Calu3 (cell line): ENCODE data around the gene SRRM4. TPM values are rescaled to one million over a fixed set of nuclear protein-coding genes. Genes with fewer than 3 reads are reported as not detected.

Experiments used
- BruUV-seq: library from RNA; stranded (reverse); fragments of 400-500 nt; replicated peaks from 2 replicates; lab custom pipeline; 2021; lab: Mats Ljungman, UMichigan
- CTCF ChIA-PET: fragments of 300-600 bp; sonication (Branson Sonifier 250); formaldehyde crosslinking; loops from one replicate; lab custom pipeline; 2022; ENCODE audit warnings: antibody characterized with exemption; lab: Charles Lee
- DNase-seq: peaks from one replicate; pipeline ENCODE4 v3.0.0; 2022
- H3K27ac Mint-ChIP-seq: one replicate; pipeline ENCODE4 v1.8.0; 2022; ENCODE audit warnings: mixed read lengths; ENCODE audit not compliant: unreplicated experiment
- H3K27me3 Mint-ChIP-seq: one replicate; pipeline ENCODE4 v1.8.0; 2022; ENCODE audit warnings: mixed read lengths; ENCODE audit not compliant: unreplicated experiment
- H3K36me3 Mint-ChIP-seq: one replicate; pipeline ENCODE4 v1.8.0; 2022; ENCODE audit warnings: mild to moderate bottlenecking, moderate library complexity, mixed read lengths; ENCODE audit not compliant: insufficient read depth, unreplicated experiment
- H3K4me1 Mint-ChIP-seq: one replicate; pipeline ENCODE4 v1.8.0; 2022; ENCODE audit warnings: mild to moderate bottlenecking, low read depth, mixed read lengths; ENCODE audit not compliant: unreplicated experiment
- H3K4me3 Mint-ChIP-seq: one replicate; pipeline ENCODE4 v1.8.0; 2022; ENCODE audit warnings: mild to moderate bottlenecking, low read depth, moderate library complexity, mixed read lengths; ENCODE audit not compliant: unreplicated experiment
- H3K9me3 Mint-ChIP-seq: one replicate; pipeline ENCODE4 v1.8.0; 2022; ENCODE audit warnings: low read depth, mixed read lengths; ENCODE audit not compliant: unreplicated experiment
- CTCF ChIP-seq: fragments of 200-600 bp; IDR thresholded peaks from one replicate; pipeline ENCODE4 v1.8.0; 2022; ENCODE audit warnings: antibody characterized with exemption; ENCODE audit not compliant: unreplicated experiment
- intact Hi-C: fragments of 100-400 bp; cut with micrococcal nuclease; formaldehyde crosslinking; loops from one replicate; pipeline ENCODE4 v1.10.0; 2022; ENCODE audit not compliant: unreplicated experiment
- total RNA-seq: library from RNA; stranded (reverse); gene quantifications from 2 replicates; pipeline ENCODE4 v1.2.3, GENCODE V29; 2022

The SRRM4 gene
- total RNA-seq, 1 experiment from 2014 or later, result not detected

- DNase-seq, result no peak
- Mint-ChIP-seq H3K36me3 (peaks cover 10% of the 10 kb centered on the region), H3K4me3 (no peak overlapping the region), H3K27me3 (no peaks in the 10 kb centered on the region), H3K4me1 (peaks cover 39% of the 10 kb centered on the region), H3K9me3 (no peaks in the 10 kb centered on the region), H3K27ac (no peak overlapping the region)
- CTCF ChIA-PET, result no interaction called here
- TF ChIP-seq CTCF, result no peak
- intact Hi-C loops, result loop anchor here (5.0 kb wide), 1 partner anchor 47 kb away; no protein-coding TSS in a partner anchor
- BruUV-seq, result no TSS peak
These were observed 199.2 kb downstream of the SRRM4 start for GRCh38 chr12:119180380-119181040.

GRCh38 chr12:119181202-119181601, 199.9 kb downstream of the SRRM4 start:
- Mint-ChIP-seq H3K4me3 (no peak overlapping the region), H3K27me3 (no peaks in the 10 kb centered on the region), H3K36me3 (peaks cover 10% of the 10 kb centered on the region), H3K27ac (no peak overlapping the region), H3K9me3 (no peaks in the 10 kb centered on the region), H3K4me1 (peaks cover 35% of the 10 kb centered on the region)
- CTCF ChIA-PET, result no interaction called here
- no peak for TF ChIP-seq CTCF
- intact Hi-C loops, result loop anchor here (5.0 kb wide), 1 partner anchor 46 kb away; no protein-coding TSS in a partner anchor
- no TSS peak for BruUV-seq
- DNase-seq, result no peak

GRCh38 chr12:119181944-119182343, 200.6 kb downstream of the SRRM4 start:
- intact Hi-C loops, result loop anchor here (5.0 kb wide), 1 partner anchor 45 kb away; no protein-coding TSS in a partner anchor
- no peak for TF ChIP-seq CTCF
- no peak for DNase-seq
- peaks cover 28% of the 10 kb centered on the region for H3K4me1 Mint-ChIP-seq
- CTCF ChIA-PET, result no interaction called here
- no TSS peak for BruUV-seq
- no peak overlapping the region for H3K27ac Mint-ChIP-seq
- H3K4me3 Mint-ChIP-seq, result no peak overlapping the region
- no peaks in the 10 kb centered on the region for H3K27me3 Mint-ChIP-seq
- H3K9me3 Mint-ChIP-seq, result no peaks in the 10 kb centered on the region
- H3K36me3 Mint-ChIP-seq, result peaks cover 10% of the 10 kb centered on the region

GRCh38 chr12:119182701-119183493, 201.6 kb downstream of the SRRM4 start:
- Mint-ChIP-seq H3K27ac (no peak overlapping the region), H3K9me3 (no peaks in the 10 kb centered on the region), H3K4me1 (peaks cover 27% of the 10 kb centered on the region), H3K4me3 (no peak overlapping the region), H3K36me3 (peaks cover 10% of the 10 kb centered on the region), H3K27me3 (no peaks in the 10 kb centered on the region)
- CTCF ChIA-PET, result no interaction called here
- no peak for TF ChIP-seq CTCF
- intact Hi-C loops, result loop anchor here (5.0 kb wide), 1 partner anchor 44 kb away; no protein-coding TSS in a partner anchor
- no peak for DNase-seq
- no TSS peak for BruUV-seq
